Small intestine (tissue), 4 donors: ENCODE results near the gene GABBR1. TPM values are rescaled to one million over a fixed set of nuclear protein-coding genes. Genes with fewer than 3 reads are reported as not detected.

Source experiments
- polyA plus RNA-seq, 4 donors: library from polyadenylated mRNA; stranded (reverse) in 3 of 4; unstranded in 1 of 4; fragments of 200-250 nt in 3 of 4; fragments of 120-200 nt in 1 of 4; gene quantifications; one replicate each; pipeline versions ENCODE4 v1.2.1 to v1.2.3, GENCODE V29; 2013
- donor health status: healthy with polysubstance abuse.
- donor health status: Bipolar disorder and iron deficiency.
- donor health status: healthy.

GABBR1 gene
- polyA plus RNA-seq, 4 donors = 0.22 to 12.2 (median 7.1) TPM

Other genes with a start within 250 kb of the GABBR1 start
- not detected for gene OR12D2, start 237.6 kb downstream of the GABBR1 start, polyA plus RNA-seq
- not detected for gene OR12D1, start 218.3 kb downstream of the GABBR1 start, polyA plus RNA-seq
- not detected for gene OR10C1, start 193.9 kb downstream of the GABBR1 start, polyA plus RNA-seq
- not detected for gene OR11A1, start 176.1 kb downstream of the GABBR1 start, polyA plus RNA-seq
- gene OR2H1, start 176.0 kb downstream of the GABBR1 start, polyA plus RNA-seq = not detected
- gene MAS1L, start 145.2 kb downstream of the GABBR1 start, polyA plus RNA-seq = not detected
- 10 to 100 TPM in 2 of 4 donors, 1 to 10 TPM in 1, not detected in 1; 4.6 to 20.0 (median 17.0) TPM for gene UBD, start 73.5 kb downstream of the GABBR1 start, polyA plus RNA-seq
- gene OR2H2, start 48.1 kb downstream of the GABBR1 start, polyA plus RNA-seq = not detected
- gene MOG, start 23.9 kb upstream of the GABBR1 start, polyA plus RNA-seq = under 1 TPM in 1 of 4 donors, not detected in 3; 0.07 TPM
- gene ZFP57, start 48.0 kb upstream of the GABBR1 start, polyA plus RNA-seq = 1 to 10 TPM in 1 of 4 donors, not detected in 3; 1.4 TPM
- gene HLA-F, start 90.3 kb upstream of the GABBR1 start, polyA plus RNA-seq = 100 to 1,000 TPM in 3 of 4 donors, 1 to 10 TPM in 1; 7.1 to 564 (median 203) TPM
- 1 to 10 TPM in 1 of 4 donors, under 1 TPM in 2, not detected in 1; 0.21 to 5.6 (median 0.85) TPM for gene HLA-G, start 194.6 kb upstream of the GABBR1 start, polyA plus RNA-seq